Measurements from ENCODE around the gene P2RY11. TPM values are rescaled to one million over a fixed set of nuclear protein-coding genes. Genes with fewer than 3 reads are reported as not detected.

P2RY11 gene
- total RNA-seq, 1 experiment from 2014 or later = 60.6 TPM

DNA sequence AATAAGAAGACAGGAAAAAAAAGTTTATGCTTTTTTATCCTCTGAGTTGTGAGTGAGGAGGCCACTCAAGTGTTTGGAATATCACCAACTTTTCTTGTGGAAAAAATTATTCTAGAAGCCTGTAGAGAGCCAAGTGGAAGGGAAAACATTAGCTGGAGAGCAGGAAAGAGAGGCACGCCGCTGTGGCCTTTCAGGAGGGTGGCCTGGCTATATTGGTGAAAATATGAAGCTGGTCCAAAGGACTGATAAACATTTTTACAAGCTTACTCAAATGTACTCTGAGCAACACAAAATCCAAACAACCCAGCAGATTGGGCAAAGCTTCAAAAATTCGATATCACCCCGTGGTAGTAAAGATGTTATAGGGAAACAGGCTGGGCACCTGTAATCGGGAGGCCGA, 10.6 kb downstream of the P2RY11 start:
- no peak overlapping the region for H2BK5ac ChIP-seq (ENCODE audit: insufficient read length, low read length)
- H3K9me3 ChIP-seq (ENCODE audit: control insufficient read depth, low read depth, low read length) = no peaks in the 10 kb centered on the region
- no peak overlapping the region for H3K23ac ChIP-seq (ENCODE audit: insufficient read length, low read depth, low read length)
- no peak overlapping the region for H3K4me2 ChIP-seq (ENCODE audit: insufficient read depth, insufficient read length, low read length)
- no peak overlapping the region for H3K9ac ChIP-seq (ENCODE audit: extremely low read depth, insufficient read length, low read length)
- H2AFZ ChIP-seq (ENCODE audit: low read length) = no peak overlapping the region
- no peak overlapping the region for H3K18ac ChIP-seq (ENCODE audit: insufficient read length, low read depth, low read length)
- peaks cover 0 to 3% of the 10 kb centered on the region in 2 experiments; a peak in 1 of 5 replicates for H3K9me3 Mint-ChIP-seq
- DNase-seq = no peak
- H3K36me3 Mint-ChIP-seq (ENCODE audit: insufficient read depth in 1 of 3, low read depth in 3 of 3) = peaks cover 8 to 30% (median 20%) of the 10 kb centered on the region in 3 experiments
- no peak overlapping the region for H3K4me3 Mint-ChIP-seq
- H2BK15ac ChIP-seq (ENCODE audit: low read depth, low read length) = no peak overlapping the region
- peaks cover 6% of the 10 kb centered on the region for H3K23me2 ChIP-seq (ENCODE audit: insufficient read length, low read depth, low read length, poor library complexity, severe bottlenecking)
- H3T11ph ChIP-seq (ENCODE audit: low read length) = no peak overlapping the region
- no CpG with 5 or more reads among the region's 6 CpGs for WGBS (ENCODE audit: extremely low coverage, insufficient read length, low lambda C conversion rate)
- no peak overlapping the region for H4K5ac ChIP-seq (ENCODE audit: insufficient read length, low read depth, low read length)
- H4K20me1 ChIP-seq (ENCODE audit: control insufficient read depth, insufficient read depth, insufficient read length) = no peaks in the 10 kb centered on the region
- no peak overlapping the region for H3K56ac ChIP-seq (ENCODE audit: insufficient read length, low read depth, low read length)
- no peak overlapping the region for H2BK120ac ChIP-seq (ENCODE audit: low read depth, low read length, poor library complexity, severe bottlenecking)
- no peak overlapping the region for H2AK5ac ChIP-seq (ENCODE audit: insufficient read length, low read length)
- no peak overlapping the region for H3K27ac ChIP-seq (ENCODE audit: insufficient read length, low read depth, low read length)
- H4K91ac ChIP-seq (ENCODE audit: insufficient read length, low read depth, low read length) = no peak overlapping the region
- no peak overlapping the region for H2BK12ac ChIP-seq (ENCODE audit: insufficient read length, low read depth, low read length)
- no peak overlapping the region for H3K14ac ChIP-seq (ENCODE audit: insufficient read depth, low read length)
- H2BK20ac ChIP-seq (ENCODE audit: low read depth, low read length, poor library complexity, severe bottlenecking) = no peak overlapping the region
- H3K27ac Mint-ChIP-seq = peak overlapping the region in 1 of 3 experiments; percentile 12; a peak in 1 of 7 replicates
- H4K8ac ChIP-seq (replicated peaks; ENCODE audit: insufficient read length, low read depth, low read length) = no peak overlapping the region
- no peak overlapping the region for H3K4ac ChIP-seq (ENCODE audit: low read depth, low read length)
- no peaks in the 10 kb centered on the region for H3K79me1 ChIP-seq (ENCODE audit: insufficient read depth, low read depth, low read length, poor library complexity, severe bottlenecking)
- no peaks in the 10 kb centered on the region for H3K27me3 Mint-ChIP-seq (ENCODE audit: low read depth)
- H3K4me1 Mint-ChIP-seq = peaks cover 4 to 6% of the 10 kb centered on the region in 2 experiments; a peak in 2 of 4 replicates
- H3K4me1 ChIP-seq (ENCODE audit: insufficient read depth, low read length) = no peaks in the 10 kb centered on the region
- TF ChIP-seq, protein P1, sequence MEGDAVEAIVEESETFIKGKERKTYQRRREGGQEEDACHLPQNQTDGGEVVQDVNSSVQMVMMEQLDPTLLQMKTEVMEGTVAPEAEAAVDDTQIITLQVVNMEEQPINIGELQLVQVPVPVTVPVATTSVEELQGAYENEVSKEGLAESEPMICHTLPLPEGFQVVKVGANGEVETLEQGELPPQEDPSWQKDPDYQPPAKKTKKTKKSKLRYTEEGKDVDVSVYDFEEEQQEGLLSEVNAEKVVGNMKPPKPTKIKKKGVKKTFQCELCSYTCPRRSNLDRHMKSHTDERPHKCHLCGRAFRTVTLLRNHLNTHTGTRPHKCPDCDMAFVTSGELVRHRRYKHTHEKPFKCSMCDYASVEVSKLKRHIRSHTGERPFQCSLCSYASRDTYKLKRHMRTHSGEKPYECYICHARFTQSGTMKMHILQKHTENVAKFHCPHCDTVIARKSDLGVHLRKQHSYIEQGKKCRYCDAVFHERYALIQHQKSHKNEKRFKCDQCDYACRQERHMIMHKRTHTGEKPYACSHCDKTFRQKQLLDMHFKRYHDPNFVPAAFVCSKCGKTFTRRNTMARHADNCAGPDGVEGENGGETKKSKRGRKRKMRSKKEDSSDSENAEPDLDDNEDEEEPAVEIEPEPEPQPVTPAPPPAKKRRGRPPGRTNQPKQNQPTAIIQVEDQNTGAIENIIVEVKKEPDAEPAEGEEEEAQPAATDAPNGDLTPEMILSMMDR (conservative IDR thresholded peaks at IDR 0.05) = no peak
- H3K27me3 ChIP-seq (ENCODE audit: insufficient read depth, low read length) = no peaks in the 10 kb centered on the region
- H3K79me2 ChIP-seq (ENCODE audit: insufficient read depth, low read length) = peaks cover 3% of the 10 kb centered on the region; the same call in 1 of the 2 replicates
